GM19328 (cell line): ENCODE results near the gene LARP4.
"Not testable (repeated sequence)": the region's sequence is repeated elsewhere in the genome, so short reads cannot be mapped to it uniquely, and the experiment has no call there.

Experiments used
- ATAC-seq: cut with Tn5 transposase; IDR thresholded peaks from one replicate; pipeline ENCODE4 v1.9.1; 2021; ENCODE audit warnings: mild to moderate bottlenecking, moderate library complexity; ENCODE audit not compliant: unreplicated experiment

Gene LARP4

GRCh38 chr12:50477241-50477832 is 76.7 kb downstream of the LARP4 start:
- no peak for ATAC-seq

DNA sequence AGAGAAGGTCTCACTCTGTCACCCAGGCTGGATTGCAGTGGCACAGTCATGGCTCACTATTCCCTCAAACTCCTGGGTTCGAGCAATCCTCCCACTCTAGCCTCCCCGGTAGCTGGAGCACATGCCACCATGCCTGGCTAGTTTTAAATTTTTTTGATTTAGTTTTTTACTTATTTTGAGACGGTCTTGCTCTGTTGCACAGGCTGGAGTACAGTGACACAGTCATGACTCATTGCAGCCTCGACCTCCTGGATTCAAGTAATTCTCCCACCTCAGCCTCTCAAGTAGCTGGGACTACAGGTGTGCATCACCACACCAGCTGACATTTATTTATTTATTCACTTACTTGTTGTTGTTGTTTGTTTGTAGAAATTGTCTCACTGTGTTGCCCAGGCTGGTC is 81.9 kb downstream of the LARP4 start:
- no peak for ATAC-seq

DNA sequence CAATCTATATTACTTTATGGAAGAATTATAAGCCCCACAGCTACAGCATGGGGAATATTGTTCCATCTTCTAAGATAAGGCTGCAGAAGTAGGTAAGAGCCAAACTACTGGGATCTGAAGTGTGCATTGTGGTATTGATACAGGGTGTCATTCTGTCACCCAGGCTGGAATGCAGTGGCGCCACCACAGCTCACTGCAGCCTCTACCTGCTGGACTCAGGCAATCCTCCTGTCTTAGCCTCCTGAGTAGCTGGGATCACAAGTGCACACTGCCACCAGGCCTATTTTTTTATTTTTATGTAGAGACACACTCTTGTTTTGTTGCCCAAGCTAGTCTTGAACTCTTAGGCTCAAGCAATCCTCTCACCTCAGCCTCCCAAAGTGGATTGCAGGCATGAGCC is 82.8 kb downstream of the LARP4 start:
- no peak for ATAC-seq

GRCh38 chr12:50488801-50489200 is 88.1 kb downstream of the LARP4 start:
- no peak for ATAC-seq

DNA sequence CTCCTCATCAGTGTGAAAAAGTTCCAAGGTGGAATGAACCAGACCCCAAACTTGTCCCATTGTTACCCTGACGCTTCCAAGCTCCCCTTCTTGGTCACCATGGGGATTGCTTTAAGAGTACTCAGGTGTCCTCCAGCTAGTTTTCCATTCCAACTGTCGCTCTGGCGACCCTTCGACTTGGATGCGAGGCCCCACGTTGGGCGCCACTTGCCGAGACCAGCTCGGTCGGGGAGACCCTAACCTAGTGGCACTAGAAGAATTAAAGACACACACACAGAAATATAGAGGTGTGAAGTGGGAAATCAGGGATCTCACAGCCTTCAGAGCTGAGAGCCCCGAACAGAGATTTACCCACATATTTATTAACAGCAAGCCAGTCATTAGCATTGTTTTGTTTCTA is 97.4 kb downstream of the LARP4 start:
- ATAC-seq: not testable (repeated sequence)

DNA sequence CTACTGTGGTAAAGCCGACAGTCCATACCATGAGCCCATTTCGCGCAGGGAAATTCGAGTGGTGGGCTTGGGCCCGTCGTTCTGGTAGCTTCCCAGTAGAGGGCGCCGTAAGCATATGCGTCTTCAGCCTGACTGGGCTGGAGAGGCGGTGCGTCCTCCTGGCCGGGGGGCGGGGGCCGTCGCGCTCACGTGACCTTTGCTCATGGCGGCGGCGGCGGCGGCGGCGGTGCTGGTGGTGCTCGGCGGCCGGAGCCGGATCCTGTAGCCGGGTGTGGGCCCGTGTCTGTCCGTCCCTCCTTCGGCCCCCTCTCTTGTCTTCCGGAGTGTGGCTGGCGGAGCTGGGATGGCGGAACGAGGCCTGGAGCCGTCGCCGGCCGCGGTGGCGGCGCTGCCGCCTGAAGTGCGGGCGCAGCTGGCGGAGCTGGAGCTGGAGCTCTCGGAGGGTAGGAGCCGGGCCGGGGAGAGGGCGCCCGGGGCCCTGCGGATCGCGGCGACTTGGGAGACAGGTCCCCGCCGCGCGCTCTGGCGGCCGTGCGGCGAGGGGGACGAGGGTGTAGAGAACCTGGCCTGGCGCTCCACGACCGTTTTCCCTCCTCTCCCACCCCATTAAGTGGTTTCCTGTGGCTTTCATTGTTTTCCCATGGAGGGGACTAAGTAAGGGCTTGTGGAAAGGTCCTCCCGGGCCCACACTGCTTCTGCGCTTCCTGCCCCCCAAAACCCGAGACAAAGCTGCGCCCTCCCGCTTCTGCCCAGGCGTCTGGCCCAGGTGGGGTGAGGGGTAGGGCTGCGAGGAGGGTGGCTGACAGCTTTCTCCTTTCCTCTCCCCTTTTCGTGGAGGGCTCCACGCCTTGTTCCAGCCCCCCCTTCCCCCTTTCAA is 104.4 kb downstream of the LARP4 start, which contains the start of gene DIP2B:
DIP2B (plus strand) TSS at position 188 of the 877 bp plus-strand sequence; CDS start at position 344, 156 bp downstream.
- ATAC-seq: peak; percentile 70

DNA sequence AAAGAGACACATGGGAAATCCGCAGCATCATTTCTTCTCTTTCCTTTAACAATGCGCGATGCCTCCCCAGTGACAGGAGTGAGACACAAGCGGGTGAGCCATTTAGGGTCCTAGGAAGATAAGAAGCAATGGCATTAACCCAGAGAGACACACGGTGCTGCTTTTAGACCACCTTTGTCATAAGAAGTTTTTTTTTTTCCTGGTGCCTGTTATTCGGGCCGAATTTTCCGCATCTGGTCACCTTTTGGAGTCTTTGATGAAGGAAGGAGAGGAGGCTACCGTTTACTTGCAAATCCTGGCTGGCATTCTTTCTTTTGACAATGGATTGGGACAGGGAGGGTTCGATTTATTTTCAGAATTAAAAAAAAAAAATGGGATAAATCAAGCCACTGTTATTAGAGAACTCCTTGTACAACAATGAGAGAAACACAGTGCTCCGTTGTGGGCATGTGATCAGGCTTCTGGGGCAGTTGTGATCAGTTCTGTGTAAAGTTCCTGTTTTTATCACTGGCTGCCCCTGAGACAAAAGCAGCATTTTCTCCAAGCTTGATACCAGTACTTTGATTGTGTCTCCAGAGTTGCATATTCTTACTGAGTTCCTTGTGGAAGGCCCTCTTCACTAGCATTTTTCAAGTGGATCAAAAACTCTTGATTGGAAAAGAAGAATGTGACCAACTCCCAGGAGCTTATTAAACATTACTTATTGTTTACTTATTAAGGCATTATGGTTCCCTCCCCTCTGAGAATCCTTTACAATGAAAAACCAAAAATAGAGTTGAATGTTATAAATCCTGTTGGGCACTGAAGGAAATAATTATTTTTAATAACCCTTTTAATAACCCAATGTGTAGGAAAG is 105.2 kb downstream of the LARP4 start:
- peak; percentile 6 for ATAC-seq

DNA sequence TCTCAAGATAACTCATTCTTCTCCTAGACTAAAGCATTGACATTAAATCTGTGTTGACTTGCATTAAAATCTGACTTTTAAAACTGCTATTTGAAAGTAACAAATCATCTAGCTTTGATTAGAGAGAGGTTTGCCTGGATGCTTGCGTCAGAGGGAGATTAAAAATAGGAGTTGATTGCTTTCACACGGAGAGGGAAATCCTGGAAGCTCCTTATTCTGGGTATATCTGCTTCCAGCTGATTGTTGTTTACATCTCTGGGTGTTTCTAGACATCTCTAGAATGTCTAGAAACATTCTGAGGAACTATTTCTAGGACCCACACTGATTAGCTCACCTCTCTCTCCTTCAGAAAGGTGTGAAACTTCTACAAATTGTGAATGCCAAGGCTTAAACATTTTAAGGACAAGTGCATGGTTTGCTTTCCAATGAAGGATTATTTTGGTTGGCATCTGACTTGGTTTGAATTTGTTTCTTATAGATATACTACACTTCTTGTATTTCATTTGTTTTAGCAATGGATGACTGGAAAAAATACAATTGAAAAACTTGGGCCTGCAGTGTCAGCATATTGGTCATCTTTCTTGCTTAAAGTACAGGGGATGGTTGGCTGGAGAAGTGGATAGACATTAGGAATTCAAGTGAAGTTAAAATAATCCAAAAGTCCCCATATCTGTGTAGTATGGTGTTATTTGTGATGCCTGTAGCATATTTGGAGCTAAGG is 106.2 kb downstream of the LARP4 start:
- no peak for ATAC-seq

- ATAC-seq: no peak
These were observed 106.8 kb downstream of the LARP4 start for GRCh38 chr12:50507474-50507838.

- ATAC-seq: no peak
These were observed 107.2 kb downstream of the LARP4 start for GRCh38 chr12:50507930-50508329.

- ATAC-seq: no peak
These were observed 107.7 kb downstream of the LARP4 start for GRCh38 chr12:50508414-50508813.

DNA sequence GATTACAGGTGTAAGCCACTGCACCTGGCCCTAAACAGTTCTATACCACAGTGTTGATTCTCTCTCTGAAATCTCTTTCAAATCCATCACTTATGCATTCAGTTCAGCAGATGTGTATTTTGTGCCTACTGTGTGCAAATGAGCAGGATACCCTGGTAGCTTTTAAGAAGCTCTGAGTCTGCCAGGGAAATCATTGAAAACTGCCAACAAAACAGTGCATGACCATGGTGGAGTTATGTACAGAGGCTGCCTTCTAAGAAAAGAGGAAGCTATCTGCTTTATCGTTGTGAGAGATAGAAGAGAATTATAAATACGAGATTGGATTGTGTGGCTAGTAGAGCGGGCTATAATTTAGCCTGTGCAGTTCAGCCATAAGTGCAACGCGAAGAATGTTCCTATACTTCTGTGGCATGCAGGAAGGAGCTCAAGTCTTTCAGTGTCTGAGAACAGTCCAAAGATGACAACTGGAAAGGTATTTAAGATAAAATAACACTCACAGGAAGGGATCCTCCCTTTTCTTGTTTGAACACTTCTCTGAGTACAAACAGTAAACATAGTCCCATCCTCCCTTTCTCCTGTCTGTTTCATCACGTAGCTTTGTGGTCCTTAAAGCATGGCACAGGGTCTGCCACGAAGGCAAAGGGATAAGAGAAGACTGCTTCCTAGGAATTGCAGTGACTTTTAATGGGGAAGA is 108.4 kb downstream of the LARP4 start:
- ATAC-seq: no peak

GRCh38 chr12:50514526-50515276 is 114.0 kb downstream of the LARP4 start:
- no peak for ATAC-seq

GRCh38 chr12:50515587-50515986 is 114.9 kb downstream of the LARP4 start:
- ATAC-seq: no peak

DNA sequence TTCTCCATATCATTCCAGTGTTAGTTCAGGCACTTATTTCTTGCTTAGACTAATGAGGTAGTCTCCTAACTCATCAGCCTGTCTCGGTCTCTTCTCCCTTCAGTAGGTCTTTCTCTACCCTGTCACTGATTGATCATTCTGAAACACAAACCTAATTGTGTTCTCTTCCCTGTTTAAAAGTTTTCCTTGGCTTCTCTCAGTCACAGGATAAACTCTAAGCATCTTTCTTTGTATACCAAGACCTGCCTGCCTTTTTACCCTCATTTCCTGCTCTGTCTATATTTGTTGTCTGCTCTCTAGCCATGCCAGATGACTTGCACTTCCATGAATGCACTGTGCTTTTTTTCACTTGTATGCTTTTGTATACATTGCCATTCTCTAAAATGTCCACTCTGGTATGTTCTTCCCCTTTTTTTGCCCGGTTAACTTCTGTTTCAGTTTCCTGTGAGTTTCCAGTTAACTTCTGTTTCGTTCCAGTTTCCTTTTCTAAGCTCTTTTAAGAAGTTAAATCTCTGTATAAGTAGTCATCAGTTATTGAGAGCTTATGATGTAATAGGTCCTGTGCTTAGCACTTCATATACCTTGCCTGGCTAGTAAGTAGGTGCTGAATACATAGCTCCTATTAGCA is 116.8 kb downstream of the LARP4 start:
- ATAC-seq: peak; percentile 51

GRCh38 chr12:50518090-50518489 is 117.4 kb downstream of the LARP4 start:
- ATAC-seq: no peak

DNA sequence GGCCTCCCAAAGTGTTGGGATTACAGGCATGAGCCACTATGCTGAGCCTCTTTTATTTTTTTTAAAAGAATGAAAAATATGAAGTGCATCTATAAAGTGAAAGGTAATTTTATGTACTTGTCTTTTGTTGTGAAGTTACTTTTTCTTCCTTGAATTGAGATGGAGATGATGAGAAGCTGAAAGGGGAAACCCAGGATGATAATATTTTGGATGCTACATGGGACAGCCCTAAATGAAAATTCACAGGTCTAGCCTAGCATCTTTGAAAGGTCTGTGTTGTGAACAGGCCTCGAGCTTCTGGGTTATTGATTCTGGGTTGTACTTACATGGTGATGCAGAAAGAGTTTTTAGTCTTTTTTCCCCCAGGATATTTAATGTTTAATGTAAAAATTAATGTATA is 118.7 kb downstream of the LARP4 start:
- no peak for ATAC-seq

GRCh38 chr12:50520416-50521207 is 119.9 kb downstream of the LARP4 start:
- ATAC-seq: no peak
